ENCODE results near the gene NYNRIN.

NYNRIN gene

DNA sequence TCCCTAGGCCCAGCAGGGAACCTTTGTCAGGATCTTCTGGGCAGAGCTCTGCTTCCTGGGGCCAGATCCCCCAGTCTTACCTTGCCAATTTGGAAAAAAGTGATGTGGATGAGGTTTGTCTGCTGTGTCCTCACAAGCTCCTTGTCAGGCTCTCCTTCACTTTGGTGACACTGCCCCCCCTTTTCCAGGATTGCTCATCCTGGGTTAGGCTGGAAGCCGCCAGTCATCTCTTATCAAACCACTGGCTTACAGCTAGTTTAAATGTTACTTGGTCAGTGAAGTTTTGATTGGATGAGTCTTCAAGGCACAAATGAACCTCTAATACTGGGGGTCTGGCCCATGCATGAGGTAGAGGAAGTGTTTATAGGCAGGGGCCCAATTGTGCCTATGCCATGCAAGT lies 15.3 kb downstream of the NYNRIN start:
- DNase-seq (ENCODE audit: low spot score), result no peak

DNA sequence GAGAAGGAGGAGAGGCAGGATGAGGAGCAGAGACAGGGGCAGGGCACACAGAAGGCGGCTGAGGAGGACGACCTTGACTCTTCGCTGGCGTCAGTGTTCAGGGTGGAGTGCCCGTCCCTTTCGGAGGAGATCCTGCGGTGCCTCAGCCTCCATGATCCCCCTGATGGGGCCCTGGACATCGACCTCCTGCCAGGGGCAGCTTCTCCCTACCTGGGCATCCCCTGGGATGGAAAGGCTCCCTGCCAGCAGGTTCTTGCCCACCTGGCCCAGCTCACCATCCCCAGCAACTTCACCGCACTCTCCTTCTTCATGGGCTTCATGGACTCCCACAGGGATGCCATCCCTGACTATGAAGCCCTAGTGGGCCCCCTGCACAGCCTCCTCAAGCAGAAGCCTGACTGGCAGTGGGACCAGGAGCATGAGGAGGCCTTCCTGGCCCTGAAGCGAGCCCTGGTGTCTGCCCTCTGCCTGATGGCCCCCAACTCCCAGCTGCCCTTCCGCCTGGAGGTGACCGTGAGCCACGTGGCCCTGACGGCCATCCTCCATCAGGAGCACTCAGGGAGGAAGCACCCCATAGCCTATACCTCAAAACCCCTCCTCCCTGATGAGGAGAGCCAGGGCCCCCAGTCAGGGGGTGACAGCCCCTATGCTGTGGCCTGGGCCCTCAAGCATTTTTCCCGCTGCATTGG lies 16.1 kb downstream of the NYNRIN start:
- no peak for DNase-seq (ENCODE audit: low spot score)

DNA sequence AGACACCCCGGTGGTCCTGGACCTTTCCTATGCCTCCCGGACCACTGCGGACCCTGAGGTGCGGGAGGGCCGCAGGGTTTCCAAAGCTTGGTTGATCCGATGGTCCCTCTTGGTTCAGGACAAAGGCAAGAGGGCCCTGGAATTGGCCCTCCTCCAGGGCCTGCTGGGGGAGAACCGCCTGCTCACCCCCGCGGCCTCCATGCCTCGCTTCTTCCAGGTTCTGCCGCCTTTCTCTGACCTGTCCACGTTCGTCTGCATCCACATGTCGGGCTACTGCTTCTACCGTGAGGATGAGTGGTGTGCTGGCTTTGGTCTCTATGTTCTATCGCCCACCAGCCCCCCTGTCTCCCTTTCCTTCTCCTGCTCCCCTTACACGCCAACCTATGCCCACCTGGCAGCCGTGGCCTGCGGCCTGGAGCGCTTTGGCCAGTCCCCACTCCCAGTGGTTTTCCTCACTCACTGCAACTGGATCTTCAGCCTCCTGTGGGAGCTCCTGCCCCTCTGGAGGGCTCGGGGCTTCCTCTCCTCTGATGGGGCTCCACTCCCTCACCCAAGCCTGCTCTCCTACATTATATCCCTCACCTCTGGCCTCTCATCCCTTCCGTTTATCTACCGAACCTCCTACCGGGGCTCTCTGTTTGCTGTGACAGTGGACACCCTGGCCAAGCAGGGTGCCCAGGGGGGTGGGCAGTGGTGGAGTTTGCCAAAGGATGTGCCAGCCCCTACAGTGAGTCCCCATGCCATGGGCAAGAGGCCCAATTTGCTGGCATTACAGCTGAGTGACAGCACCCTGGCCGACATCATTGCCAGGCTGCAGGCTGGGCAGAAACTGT lies 16.8 kb downstream of the NYNRIN start:
- no peak for DNase-seq (ENCODE audit: low spot score)

DNA sequence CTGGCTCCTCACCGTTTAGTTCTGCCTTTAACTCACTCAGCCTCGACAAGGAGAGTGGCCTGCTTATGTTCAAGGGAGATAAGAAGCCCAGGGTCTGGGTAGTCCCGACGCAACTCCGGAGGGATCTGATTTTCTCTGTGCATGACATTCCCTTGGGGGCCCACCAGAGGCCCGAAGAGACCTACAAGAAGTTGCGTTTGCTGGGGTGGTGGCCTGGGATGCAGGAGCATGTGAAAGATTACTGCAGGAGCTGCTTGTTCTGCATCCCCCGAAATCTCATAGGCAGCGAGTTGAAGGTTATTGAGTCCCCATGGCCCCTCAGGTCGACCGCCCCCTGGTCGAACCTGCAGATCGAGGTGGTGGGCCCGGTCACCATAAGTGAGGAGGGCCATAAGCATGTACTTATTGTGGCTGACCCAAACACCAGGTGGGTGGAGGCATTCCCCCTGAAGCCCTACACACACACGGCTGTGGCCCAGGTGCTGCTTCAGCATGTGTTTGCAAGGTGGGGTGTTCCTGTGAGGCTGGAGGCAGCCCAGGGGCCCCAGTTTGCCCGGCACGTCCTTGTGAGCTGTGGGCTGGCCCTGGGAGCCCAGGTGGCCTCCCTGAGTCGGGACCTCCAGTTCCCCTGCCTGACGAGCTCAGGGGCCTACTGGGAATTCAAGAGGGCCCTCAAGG lies 17.6 kb downstream of the NYNRIN start:
- peak; percentile 50 for DNase-seq (ENCODE audit: low spot score)

DNA sequence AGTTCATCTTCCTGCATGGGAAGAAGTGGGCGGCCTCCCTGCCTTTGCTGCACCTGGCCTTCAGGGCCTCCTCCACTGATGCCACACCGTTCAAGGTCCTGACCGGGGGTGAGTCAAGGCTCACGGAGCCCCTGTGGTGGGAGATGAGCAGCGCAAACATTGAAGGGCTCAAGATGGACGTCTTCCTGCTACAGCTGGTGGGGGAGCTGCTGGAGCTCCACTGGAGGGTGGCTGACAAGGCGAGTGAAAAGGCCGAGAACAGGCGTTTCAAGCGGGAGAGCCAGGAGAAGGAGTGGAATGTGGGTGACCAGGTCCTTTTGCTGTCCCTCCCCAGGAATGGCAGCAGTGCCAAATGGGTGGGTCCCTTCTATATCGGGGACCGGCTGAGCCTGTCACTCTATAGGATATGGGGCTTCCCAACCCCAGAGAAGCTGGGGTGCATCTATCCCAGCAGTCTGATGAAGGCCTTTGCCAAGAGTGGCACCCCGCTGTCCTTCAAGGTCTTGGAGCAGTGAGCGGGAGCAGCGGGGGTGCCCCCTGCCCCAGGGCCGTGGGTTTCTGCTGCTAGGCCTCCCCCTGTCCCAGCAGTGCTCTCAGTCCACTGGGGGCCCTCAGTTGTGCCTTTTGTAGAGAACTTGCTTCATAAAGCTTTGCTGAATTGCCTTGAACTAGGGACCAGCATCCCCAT lies 18.3 kb downstream of the NYNRIN start:
- DNase-seq (ENCODE audit: low spot score), result no peak

DNA sequence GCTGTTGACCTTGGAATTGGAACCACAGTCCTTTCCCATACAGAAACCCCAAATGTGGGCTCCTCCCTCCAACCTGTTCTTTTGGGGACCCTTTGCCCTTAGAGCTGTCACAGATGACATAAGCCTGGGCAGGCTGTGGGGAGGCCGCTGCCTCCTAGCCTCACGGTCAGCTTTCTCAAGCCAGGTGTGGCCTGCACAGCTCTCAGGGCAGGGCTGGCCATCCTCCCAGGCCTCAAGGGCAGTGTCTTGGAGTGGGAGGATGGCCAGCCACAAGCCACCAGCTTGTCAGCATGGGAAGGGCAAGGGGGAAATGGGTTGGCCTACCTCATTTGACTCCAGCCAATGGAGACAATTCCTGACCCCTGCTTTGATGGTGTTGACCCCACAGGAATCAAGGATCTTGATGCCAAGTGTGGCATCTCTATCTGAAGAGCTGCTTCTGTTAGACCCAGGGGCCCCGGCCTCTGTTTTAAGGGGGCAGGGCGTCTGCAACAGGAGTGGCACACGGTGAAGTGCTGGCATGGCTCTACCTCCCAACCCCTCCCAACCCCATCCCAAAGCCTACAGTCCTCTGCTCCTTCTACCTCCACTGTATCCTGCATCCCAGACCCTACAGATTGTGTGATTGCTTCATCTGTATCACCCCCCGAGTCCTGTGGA lies 19.2 kb downstream of the NYNRIN start:
- no peak for DNase-seq (ENCODE audit: low spot score)

DNA sequence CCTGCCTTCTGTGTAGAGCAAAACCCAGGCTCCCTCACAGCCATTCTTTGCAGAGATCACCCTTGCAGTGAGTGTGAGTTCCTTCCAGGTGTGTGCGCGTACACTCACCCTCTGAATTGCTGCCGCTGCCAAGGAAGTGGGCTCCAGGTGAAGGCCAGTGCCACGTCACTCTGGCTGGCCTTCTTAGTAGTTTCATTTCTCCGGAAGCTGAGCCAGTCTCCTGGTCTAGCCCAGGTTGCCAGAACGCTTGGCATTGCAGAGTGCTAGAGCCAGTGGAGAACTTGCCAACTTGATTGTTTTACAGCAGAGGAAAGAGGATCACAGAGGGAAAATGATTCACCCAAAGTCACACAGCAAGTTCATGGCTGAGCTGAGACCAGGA lies 19.7 kb downstream of the NYNRIN start:
- no peak for DNase-seq (ENCODE audit: low spot score)

DNA sequence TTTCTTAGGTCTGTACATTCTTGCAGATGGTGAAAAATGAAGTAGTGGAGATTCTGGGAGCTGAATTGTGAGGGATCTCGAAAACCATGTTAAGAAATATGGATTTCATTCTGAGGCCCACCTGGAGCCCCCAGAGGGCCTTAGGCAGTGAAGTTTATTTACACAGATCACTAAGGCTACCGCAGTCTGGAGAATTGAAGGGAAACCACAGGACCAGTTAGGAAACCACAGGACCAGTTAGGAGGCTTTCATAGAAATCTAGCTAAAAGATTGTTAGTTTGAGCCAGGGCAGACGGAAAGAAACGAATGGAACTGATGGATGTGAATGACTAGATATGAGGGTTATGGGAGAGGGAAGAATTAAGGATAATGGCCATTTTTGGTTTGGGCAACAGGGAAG lies 23.5 kb downstream of the NYNRIN start:
- DNase-seq (ENCODE audit: low spot score), result no peak

DNA sequence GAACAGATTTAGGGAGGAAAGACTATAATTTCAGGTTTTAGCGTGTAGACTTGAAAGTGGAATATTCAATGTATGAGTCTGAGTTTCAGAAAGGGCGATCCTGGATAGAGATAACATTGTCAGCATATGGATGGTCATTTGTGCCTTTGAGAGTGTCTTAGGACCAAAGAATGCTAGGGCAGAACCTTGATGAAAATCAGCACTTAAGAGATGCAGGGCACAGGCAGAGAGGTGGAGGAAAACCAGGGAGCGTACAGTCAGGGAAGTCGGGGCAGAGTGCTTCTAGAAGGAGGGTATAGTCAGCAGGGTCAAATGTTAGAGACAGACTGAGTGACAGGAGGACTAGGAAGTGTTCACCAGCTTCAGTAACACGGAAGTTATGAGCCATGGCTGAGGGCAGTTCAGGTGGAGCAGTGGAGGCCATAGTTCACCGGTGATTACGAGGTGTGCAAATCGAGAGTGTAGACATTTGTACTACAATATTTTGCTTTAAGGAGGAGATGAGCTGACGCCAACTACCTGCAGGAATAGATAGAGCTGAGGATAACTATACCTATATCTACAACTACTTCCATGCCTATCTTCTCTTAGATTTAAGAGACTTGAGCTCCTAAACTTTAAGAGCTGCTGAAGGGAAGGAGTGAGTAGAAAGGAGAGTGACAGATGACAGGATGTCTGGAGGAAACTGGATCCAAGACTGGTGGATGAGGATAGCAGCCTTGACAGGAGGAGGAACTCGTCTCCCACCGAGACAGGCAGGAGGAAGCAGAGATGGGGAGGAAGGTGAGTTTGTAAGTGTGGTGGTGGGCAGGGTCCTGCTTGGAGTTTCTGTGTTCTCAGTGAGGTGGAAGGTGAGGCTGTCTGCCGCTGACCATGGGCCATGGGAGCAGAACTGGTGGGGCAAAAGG lies 24.1 kb downstream of the NYNRIN start:
- no peak for DNase-seq (ENCODE audit: low spot score)

DNA sequence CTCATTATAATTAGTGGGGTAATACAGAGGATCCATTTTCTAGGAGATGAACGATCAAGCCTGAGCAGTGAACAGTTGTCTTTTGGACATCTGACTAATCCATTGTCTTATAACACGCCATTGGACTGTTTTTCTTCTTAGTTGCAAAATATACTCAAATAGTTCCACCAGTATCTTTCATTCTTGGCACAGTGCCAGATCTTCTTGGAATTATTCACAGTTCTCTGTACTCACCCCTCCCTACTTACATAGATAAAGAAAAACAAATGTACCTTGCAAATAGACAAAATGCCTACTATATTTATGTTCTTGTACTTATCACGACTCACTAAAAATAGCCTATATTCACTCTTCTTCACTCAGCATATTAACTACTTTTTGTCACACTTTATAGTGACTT lies 26.9 kb downstream of the NYNRIN start:
- DNase-seq (ENCODE audit: low spot score), result no peak

DNA sequence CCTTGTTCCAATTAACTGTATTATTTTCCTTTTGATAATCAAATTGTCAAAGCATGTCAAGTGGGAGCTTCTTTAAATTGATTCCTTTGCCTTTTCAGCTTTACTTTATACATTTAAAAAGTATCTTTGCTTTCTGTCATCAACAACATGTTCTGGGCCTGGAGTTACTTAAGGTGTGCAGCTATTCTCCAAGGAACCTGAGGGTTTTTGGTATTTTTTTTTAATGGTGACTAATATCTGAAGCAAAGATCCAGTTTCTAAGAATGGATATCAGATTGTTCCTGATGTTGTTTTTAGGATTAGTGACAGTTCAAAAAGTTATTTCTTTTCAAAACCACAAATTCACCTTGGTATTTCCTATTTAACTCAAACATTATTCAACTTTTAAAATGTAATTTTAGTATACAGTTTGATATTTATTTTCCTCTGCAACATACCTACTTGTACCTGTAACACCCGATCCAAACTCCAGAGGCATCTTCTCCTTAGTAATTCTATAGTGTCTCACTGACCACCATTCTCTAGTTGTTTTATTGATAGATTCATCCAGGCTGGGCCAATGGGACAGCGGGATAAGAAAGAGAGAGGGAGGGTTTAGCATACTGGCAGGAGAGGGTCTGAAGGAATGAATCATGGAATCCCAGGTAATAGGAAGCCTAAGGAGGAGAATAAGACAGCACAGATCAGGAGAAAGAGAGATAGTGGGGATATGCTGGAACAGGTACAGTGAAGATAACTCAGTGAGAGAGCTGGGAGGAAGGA lies 27.5 kb downstream of the NYNRIN start:
- DNase-seq (ENCODE audit: low spot score), result no peak

DNA sequence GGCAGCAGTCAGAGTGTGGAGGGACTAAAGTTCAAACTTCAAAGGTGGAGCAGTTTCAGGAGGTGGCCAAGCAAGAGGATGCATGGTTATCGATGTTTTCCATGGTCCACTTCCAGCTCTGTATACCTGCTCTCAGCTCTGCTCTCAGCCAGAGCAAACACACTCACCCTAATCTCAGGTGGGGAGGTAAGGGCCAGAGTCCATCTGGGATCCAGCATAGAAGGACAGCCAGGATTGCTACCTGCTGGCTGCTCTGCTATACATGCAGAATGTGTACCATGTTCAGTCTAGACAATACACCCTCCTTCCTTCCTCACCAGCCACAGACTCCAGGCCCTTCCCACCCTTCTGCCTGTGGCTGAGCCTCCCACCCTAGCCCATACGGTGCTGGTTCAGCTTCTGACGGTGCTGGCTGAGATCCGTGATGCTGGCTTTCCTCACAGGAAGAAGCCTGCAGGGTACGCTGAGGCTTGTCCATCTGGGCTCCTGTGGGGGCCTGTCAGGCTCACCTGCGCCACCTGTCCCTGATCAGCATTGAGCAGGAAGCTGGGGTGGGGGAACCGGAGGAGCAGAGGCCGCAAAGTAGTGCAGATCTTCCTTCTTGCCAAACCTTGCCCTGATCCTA lies 28.2 kb downstream of the NYNRIN start:
- DNase-seq (ENCODE audit: low spot score), result no peak

DNA sequence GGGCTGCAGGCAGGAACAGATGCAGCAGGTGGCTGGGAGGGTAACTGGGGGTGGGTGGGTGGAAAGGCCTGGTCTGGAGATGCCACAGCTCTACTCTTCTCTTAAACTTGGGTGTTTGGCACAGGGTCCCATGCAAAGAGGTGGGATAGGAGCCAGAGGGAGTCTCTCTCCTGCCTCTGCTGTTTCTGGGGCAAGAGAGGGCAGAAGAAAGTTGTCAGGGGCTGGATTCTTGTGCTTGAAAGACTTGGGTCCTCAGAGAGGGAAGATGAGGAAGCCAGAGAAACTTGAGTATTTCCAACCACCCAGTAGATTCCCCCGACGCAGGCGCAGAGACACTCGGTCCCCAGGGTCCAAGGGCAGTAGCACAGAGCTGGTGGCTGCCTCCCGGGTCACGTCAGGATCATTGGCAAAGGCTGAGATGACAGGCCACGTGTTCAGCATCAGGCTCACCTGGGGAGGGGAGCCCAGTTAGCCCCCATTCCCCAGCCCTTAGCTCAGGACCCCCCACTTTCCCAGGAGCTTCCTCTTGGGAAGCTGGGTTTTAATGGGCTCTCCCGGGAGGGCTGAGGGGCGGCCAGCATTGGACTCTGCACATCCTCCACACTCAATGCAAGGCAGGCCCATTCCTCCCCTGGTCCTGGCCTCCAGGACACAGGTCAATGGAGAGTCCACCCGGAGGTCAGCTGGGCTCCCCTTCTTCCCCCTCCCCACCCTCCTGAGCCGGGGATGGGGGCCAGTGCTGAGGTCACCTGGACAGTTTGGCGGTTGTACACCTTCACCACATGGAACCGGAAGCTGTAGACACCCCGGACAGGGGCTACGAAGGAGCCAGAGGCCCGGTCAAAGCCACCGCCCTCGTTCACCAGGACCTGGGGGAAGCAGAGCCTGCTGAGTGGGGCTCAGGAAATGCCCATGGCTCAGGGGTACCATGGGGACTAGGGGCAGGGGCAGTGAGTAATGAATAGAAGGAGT lies 29.0 kb downstream of the NYNRIN start:
- DNase-seq (ENCODE audit: low spot score), result no peak

DNA sequence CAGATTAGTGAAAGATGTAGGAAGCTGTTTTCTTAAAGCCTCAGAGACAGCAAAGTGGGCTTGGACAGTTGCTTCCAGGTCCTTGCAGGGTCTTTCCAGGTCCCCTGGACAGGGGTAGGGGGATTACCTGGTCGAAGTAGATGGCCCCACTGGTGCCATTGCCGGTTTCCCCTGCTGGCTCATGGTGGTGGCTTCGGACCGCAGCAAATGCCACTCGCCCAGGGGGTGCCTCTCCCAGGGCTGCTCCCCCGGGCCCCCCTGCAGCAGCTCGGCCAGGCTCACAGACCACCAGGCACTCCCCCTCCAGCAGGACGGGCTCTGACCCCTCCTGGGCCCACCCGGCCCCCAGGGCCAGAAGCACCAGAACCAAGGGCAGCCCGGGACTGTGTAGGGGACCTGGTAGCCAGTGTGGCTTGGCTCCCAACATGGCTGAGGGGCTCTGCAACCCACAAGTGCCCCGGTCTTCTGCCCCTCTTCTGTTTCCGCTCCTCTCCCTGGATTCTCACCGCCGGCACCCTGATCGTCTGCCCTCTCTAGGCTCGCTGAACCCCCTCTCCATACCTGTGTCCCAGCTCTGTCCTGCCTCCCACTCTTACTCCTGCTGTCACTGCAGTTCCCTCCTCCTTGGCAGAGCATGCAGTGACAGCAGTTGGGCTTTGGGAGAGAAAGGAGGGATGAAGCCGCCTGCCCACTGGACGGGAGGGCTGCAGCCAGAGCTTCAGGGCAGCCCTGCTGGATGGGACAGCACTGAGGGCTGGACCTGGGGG lies 30.0 kb downstream of the NYNRIN start:
- DNase-seq (ENCODE audit: low spot score), result no peak

DNA sequence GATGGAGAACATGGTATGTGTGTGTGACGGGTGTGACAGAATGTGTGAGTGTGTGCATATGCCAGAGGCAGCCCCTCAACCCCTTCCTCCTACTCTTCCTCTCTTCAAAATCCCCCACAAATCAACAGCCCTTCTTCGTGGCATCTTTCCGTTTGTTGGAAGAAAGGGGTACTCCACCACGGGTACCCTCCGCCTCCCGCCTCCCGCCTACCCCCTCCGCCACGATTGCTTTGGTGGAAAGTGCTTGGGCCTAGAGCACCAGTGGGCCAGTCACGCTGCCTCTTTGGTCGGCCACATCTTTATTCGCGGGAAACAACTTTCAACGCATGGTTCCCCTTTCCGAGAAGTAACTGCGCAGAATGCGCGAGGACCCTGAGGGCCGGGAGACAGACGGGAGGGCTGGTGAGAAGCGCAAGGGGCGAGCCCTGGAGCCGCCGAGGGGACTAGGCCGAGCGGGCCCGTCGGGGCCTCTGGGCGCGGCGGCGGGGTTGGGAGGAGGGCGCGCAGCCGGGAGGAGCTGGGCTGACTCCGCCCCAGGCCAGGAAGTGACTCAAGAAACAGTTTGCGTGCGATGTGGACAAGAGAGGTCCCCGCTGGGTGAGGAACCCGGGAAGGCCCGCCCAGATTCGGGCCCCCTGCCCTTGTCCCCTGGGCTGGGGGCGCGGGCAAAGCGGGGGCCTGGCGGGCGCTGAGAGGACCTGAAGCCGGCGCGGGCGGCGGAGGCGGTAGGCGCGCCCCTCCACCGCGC lies 30.8 kb downstream of the NYNRIN start, which contains the start of the genes CBLN3 and KHNYN:
Gene CBLN3 (minus strand): TSS at position 274 of the 748 bp plus-strand sequence. CDS start 614 bp downstream, outside the sequence.
Gene KHNYN (plus strand): TSS at position 560 of the 748 bp plus-strand sequence. CDS start 777 bp downstream, outside the sequence.
- DNase-seq (ENCODE audit: low spot score), result peak; percentile 86

DNA sequence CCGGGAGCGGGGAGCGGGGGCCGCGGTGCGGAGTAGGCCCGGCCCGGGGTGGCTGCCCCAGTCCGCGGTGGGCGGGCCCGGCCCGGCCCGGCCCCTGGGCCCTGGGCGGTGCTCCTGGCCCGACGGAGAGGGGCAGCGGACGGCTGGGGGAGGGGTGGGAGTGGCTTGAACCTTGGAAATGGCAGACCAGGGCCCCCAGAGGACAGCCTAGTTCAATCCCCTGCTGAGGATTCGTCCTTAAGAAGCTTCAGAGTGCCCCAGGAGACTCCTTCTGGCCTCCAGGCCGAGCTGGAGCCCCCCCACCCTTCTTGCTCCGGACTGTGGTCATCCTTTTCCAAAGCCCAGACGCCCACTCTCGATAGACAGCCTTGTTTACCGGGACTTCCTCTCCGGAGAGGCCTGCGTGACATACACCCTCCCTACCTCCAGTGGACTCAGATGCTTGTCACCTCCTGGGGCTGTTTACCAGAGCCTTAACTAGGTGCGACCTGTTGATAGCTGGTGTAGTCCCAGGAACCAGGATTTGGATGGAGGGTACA lies 31.4 kb downstream of the NYNRIN start:
- DNase-seq (ENCODE audit: low spot score), result peak; percentile 56
